ENCODE data around the gene MACO1.
"Not testable (repeated sequence)": the region's sequence is repeated elsewhere in the genome, so short reads cannot be mapped to it uniquely, and the experiment has no call there.

MACO1 gene

DNA sequence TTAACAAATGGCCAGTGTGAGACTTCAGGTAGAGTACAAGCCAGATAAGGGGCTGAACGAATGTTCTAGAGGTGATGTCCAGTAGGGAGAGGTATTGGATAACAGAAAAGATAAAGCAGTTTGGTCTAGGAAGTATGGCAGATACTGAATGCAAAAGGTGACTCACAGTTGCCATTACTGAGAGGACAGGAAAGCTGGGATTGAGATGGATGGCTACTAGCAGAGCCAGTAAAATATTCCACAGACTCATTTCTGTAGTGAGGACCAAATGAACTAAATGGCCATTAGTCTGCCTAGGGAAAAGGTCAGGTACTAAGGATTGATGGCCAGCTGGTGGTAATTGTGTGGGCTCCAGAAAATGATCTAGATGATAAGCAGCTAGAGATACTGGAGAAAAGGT is 11.5 kb downstream of the MACO1 start:
- H3K36me3 ChIP-seq (ENCODE audit: insufficient read depth, low read length): peaks cover 11% of the 10 kb centered on the region; the same call in 1 of the 2 replicates
- H3K4me3 ChIP-seq (ENCODE audit: low read depth, low read length, poor library complexity, severe bottlenecking): no peak overlapping the region
- no peaks in the 10 kb centered on the region for H3K9me3 ChIP-seq (ENCODE audit: low read length)
- H3F3A ChIP-seq (ENCODE audit: insufficient read depth, low read length): no peaks in the 10 kb centered on the region
- H3K9ac ChIP-seq (ENCODE audit: low read length): no peak overlapping the region
- H3K9me2 ChIP-seq (ENCODE audit: low read depth, low read length): no peaks in the 10 kb centered on the region
- H3K4me2 ChIP-seq (ENCODE audit: low read length): no peak overlapping the region
- peaks cover 73% of the 10 kb centered on the region for H3K79me2 ChIP-seq (ENCODE audit: insufficient read depth, low read length)
- no peaks in the 10 kb centered on the region for H3K27me3 ChIP-seq (ENCODE audit: insufficient read depth, low read length)
- TF ChIP-seq, protein P1, sequence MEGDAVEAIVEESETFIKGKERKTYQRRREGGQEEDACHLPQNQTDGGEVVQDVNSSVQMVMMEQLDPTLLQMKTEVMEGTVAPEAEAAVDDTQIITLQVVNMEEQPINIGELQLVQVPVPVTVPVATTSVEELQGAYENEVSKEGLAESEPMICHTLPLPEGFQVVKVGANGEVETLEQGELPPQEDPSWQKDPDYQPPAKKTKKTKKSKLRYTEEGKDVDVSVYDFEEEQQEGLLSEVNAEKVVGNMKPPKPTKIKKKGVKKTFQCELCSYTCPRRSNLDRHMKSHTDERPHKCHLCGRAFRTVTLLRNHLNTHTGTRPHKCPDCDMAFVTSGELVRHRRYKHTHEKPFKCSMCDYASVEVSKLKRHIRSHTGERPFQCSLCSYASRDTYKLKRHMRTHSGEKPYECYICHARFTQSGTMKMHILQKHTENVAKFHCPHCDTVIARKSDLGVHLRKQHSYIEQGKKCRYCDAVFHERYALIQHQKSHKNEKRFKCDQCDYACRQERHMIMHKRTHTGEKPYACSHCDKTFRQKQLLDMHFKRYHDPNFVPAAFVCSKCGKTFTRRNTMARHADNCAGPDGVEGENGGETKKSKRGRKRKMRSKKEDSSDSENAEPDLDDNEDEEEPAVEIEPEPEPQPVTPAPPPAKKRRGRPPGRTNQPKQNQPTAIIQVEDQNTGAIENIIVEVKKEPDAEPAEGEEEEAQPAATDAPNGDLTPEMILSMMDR (IDR thresholded peaks at IDR 0.05; ENCODE audit: low read length): no peak
- TF ChIP-seq EZH2 (IDR thresholded peaks at IDR 0.05; ENCODE audit: borderline replicate concordance, low read length): no peak
- H2AFZ ChIP-seq (ENCODE audit: low read length): no peak overlapping the region
- H4K20me1 ChIP-seq (ENCODE audit: insufficient read depth, low read length): no peaks in the 10 kb centered on the region
- peaks cover 21% of the 10 kb centered on the region for H3K4me1 ChIP-seq (ENCODE audit: insufficient read depth, low read length, severe bottlenecking)
- H3K27ac ChIP-seq (ENCODE audit: low read depth, low read length, poor library complexity, severe bottlenecking): no peak overlapping the region

GRCh38 chr1:25443030-25443699 is 12.5 kb downstream of the MACO1 start:
- no peak overlapping the region for H3K4me2 ChIP-seq (ENCODE audit: low read length)
- H3K4me3 ChIP-seq (ENCODE audit: low read depth, low read length, poor library complexity, severe bottlenecking): no peak overlapping the region
- TF ChIP-seq, protein P1 (IDR thresholded peaks at IDR 0.05; ENCODE audit: low read length): no peak
- TF ChIP-seq EZH2 (IDR thresholded peaks at IDR 0.05; ENCODE audit: borderline replicate concordance, low read length): no peak
- H3F3A ChIP-seq (ENCODE audit: insufficient read depth, low read length): no peaks in the 10 kb centered on the region
- no peaks in the 10 kb centered on the region for H3K9me2 ChIP-seq (ENCODE audit: low read depth, low read length)
- peaks cover 15% of the 10 kb centered on the region; the same call in 1 of the 2 replicates for H3K36me3 ChIP-seq (ENCODE audit: insufficient read depth, low read length)
- H4K20me1 ChIP-seq (ENCODE audit: insufficient read depth, low read length): no peaks in the 10 kb centered on the region
- no peak overlapping the region for H3K27ac ChIP-seq (ENCODE audit: low read depth, low read length, poor library complexity, severe bottlenecking)
- peaks cover 63% of the 10 kb centered on the region for H3K79me2 ChIP-seq (ENCODE audit: insufficient read depth, low read length)
- H2AFZ ChIP-seq (ENCODE audit: low read length): no peak overlapping the region
- H3K27me3 ChIP-seq (ENCODE audit: insufficient read depth, low read length): no peaks in the 10 kb centered on the region
- H3K9me3 ChIP-seq (ENCODE audit: low read length): no peaks in the 10 kb centered on the region
- H3K4me1 ChIP-seq (ENCODE audit: insufficient read depth, low read length, severe bottlenecking): peaks cover 26% of the 10 kb centered on the region
- H3K9ac ChIP-seq (ENCODE audit: low read length): no peak overlapping the region

- H3K27ac ChIP-seq (ENCODE audit: low read depth, low read length, poor library complexity, severe bottlenecking); H3K9me2 ChIP-seq (ENCODE audit: low read depth, low read length); H3K9me3 ChIP-seq (ENCODE audit: low read length); H3K9ac ChIP-seq (ENCODE audit: low read length); H4K20me1 ChIP-seq (ENCODE audit: insufficient read depth, low read length); H3K4me3 ChIP-seq (ENCODE audit: low read depth, low read length, poor library complexity, severe bottlenecking); H3K4me2 ChIP-seq (ENCODE audit: low read length); H2AFZ ChIP-seq (ENCODE audit: low read length); H3F3A ChIP-seq (ENCODE audit: insufficient read depth, low read length); H3K27me3 ChIP-seq (ENCODE audit: insufficient read depth, low read length): not testable (repeated sequence)
- Histone ChIP-seq H3K79me2 (ENCODE audit: insufficient read depth, low read length) (peaks cover 51% of the 10 kb centered on the region), H3K36me3 (ENCODE audit: insufficient read depth, low read length) (peaks cover 22% of the 10 kb centered on the region; the same call in 1 of the 2 replicates), H3K4me1 (ENCODE audit: insufficient read depth, low read length, severe bottlenecking) (peaks cover 26% of the 10 kb centered on the region)
Measured at GRCh38 chr1:25444604-25445003, 13.9 kb downstream of the MACO1 start.
